HepG2 (cell line): ENCODE data around the gene POLR2J3. TPM values are rescaled to one million over a fixed set of nuclear protein-coding genes. Genes with fewer than 3 reads are reported as not detected.
"Not testable (repeated sequence)": the region's sequence is repeated elsewhere in the genome, so short reads cannot be mapped to it uniquely, and the experiment has no call there.

Source experiments
- ATAC-seq: fragments of 200-7000 bp; cut with Tn5 transposase; 3 replicates; pipeline ENCODE4 v1.9.1; 2020; ENCODE audit warnings: mild to moderate bottlenecking, moderate library complexity
- BruUV-seq: library from RNA; stranded (reverse); fragments of 400-500 nt; replicated peaks from 2 replicates; lab custom pipeline; 2021; lab: Mats Ljungman, UMichigan
- CTCF ChIA-PET: fragments of 300-600 bp; formaldehyde crosslinking; extraction: SDS; loops from one replicate; lab custom pipeline; 2021; ENCODE audit warnings: low total read pairs, inconsistent platforms, low intra/inter-chr PET ratio; lab: Yijun Ruan, JAX
- POLR2A ChIA-PET: fragments of 350-600 bp; sonication (Branson Sonifier 250); formaldehyde crosslinking; loops from one replicate; lab custom pipeline; 2020; ENCODE audit warnings: antibody characterized with exemption, inconsistent platforms; lab: Yijun Ruan, JAX
- DNase-seq: peaks from one replicate; pipeline ENCODE4 v3.0.0-alpha.2; 2015; ENCODE audit warnings: low spot score
- FAIRE-seq: peaks from 3 replicates; lab custom pipeline; 2011; peaks lifted over from hg19 to GRCh38; lab: Jason Lieb, UNC
- H2AFZ ChIP-seq: one replicate; pipeline ENCODE4 v1.6.1; 2011; ENCODE audit warnings: low read length, inconsistent platforms
- H3K27ac ChIP-seq: fragments of 300-600 bp; 3 replicates; pipeline ENCODE4 v1.8.0; 2011; ENCODE audit warnings: mixed run types, mild to moderate bottlenecking, mixed read lengths, low read length, inconsistent platforms; ENCODE audit not compliant: insufficient read depth; ENCODE audit errors: extremely low read length
- H3K27me3 ChIP-seq, 2 experiments: fragments of 200-600 bp in 1 of 2; 2 replicates in 1 of 2; 3 replicates in 1 of 2; pipeline versions ENCODE4 v1.6.0 to v1.8.0; 2011; ENCODE audit warnings: low read length in 2 of 2, mild to moderate bottlenecking in 2 of 2, moderate library complexity in 2 of 2, inconsistent platforms in 1 of 2; ENCODE audit not compliant: insufficient read depth in 2 of 2, control insufficient read depth in 1 of 2
- H3K36me3 ChIP-seq, 2 experiments: fragments of 200-600 bp in 1 of 2; replicated peaks in 1 of 2; 2 replicates in 1 of 2; 3 replicates in 1 of 2; pipeline versions ENCODE4 v1.5.1 to v1.8.0; 2011; ENCODE audit warnings: low read length in 2 of 2, inconsistent platforms in 1 of 2; ENCODE audit not compliant: insufficient read depth in 2 of 2, control insufficient read depth in 1 of 2
- H3K4me1 ChIP-seq: 2 replicates; pipeline ENCODE4 v1.5.1; 2012; ENCODE audit warnings: low read length, inconsistent platforms; ENCODE audit not compliant: insufficient read depth
- H3K4me2 ChIP-seq: 2 replicates; pipeline ENCODE4 v1.6.0; 2011; ENCODE audit warnings: low read depth, low read length, inconsistent platforms
- H3K4me3 ChIP-seq, 3 experiments: fragments of 200-600 bp in 1 of 3; sonication (generic), shearing (Covaris generic) in 1 of 3; replicated peaks in 1 of 3; 2 replicates each; pipeline ENCODE4 v1.5.1; 2011 to 2016; ENCODE audit warnings: low read length in 3 of 3, inconsistent platforms in 2 of 3, low read depth in 2 of 3, mild to moderate bottlenecking in 2 of 3, control low read depth in 1 of 3, mixed read lengths in 1 of 3; ENCODE audit not compliant: insufficient read depth in 1 of 3
- H3K79me2 ChIP-seq: one replicate; pipeline ENCODE4 v1.6.1; 2011; ENCODE audit warnings: low read length, inconsistent platforms; ENCODE audit not compliant: insufficient read depth
- H3K9ac ChIP-seq: 2 replicates; pipeline ENCODE4 v1.6.0; 2011; ENCODE audit warnings: mild to moderate bottlenecking, low read depth, low read length, inconsistent platforms; ENCODE audit not compliant: insufficient read depth
- H3K9me3 ChIP-seq: 2 replicates; pipeline ENCODE4 v1.5.1; 2012; ENCODE audit warnings: mild to moderate bottlenecking, low read length
- H4K20me1 ChIP-seq: 2 replicates; pipeline ENCODE4 v1.6.0; 2011; ENCODE audit warnings: inconsistent platforms, mild to moderate bottlenecking, low read length, moderate library complexity; ENCODE audit not compliant: insufficient read depth
- WGBS: methylation state at CpG from one replicate; pipeline ENCODE4 v1.1.6; 2017; ENCODE audit warnings: low lambda C conversion rate; 5-methylcytosine and 5-hydroxymethylcytosine counted together
- in situ Hi-C: cut with HindIII; loops from 2 replicates; pipeline ENCODE4 v1.10.0; 2017; ENCODE audit warnings: low pct_unique_long_range_greater_than_20kb; ENCODE audit not compliant: extremely low pct_ligation_motif_present
- intact Hi-C: fragments of 100-400 bp; cut with micrococcal nuclease; formaldehyde crosslinking; loops from one replicate; pipeline ENCODE4 v1.10.0; 2022; ENCODE audit not compliant: unreplicated experiment
- polyA plus RNA-seq, 8 experiments: library from polyadenylated mRNA; depleted of rRNA in 3 of 8; stranded (reverse) in 7 of 8; unstranded in 1 of 8; fragments of >200 nt; fragmentation: Illumina TruSeq in 4 of 8; extraction: Trizol in 4 of 8; gene quantifications; 2 replicates each; pipeline versions ENCODE4 v1.2.1 to v1.2.3, GENCODE V29; 2011 to 2016; ENCODE audit warnings: low read depth in 4 of 8, missing spikeins in 1 of 8, mixed read lengths in 1 of 8; ENCODE audit not compliant: insufficient read depth in 1 of 8
- total RNA-seq, 5 experiments: library from RNA; depleted of rRNA; stranded (reverse); fragments of >200 nt; fragmentation: Illumina TruSeq; extraction: Trizol; gene quantifications; 2 replicates each; pipeline ENCODE4 v1.2.3, GENCODE V29; 2016; ENCODE audit warnings: low read depth in 1 of 5

POLR2J3 gene
- total and polyA plus RNA-seq, 2 of the 13 experiments (the other 11 are each of a cell fraction or from before 2014, with no cell fraction given), result 28.0 to 36.5 TPM

GRCh38 chr7:102614873-102615272 is 42.5 kb upstream of the POLR2J3 start:
- ATAC-seq, result peak; percentile 20
- H2AFZ ChIP-seq, CTCF ChIA-PET, H3K27ac ChIP-seq, H3K9ac ChIP-seq, H3K79me2 ChIP-seq, in situ Hi-C loops, H3K27me3 ChIP-seq, BruUV-seq, intact Hi-C loops, FAIRE-seq, DNase-seq, H4K20me1 ChIP-seq, H3K4me2 ChIP-seq, H3K4me1 ChIP-seq, H3K4me3 ChIP-seq, POLR2A ChIA-PET, H3K9me3 ChIP-seq, H3K36me3 ChIP-seq: not testable (repeated sequence)
- no CpG with 5 or more reads among the region's 3 CpGs for WGBS

- H3K27me3 ChIP-seq, H3K9ac ChIP-seq, ATAC-seq, H3K36me3 ChIP-seq, CTCF ChIA-PET, H3K9me3 ChIP-seq, H3K27ac ChIP-seq, DNase-seq, in situ Hi-C loops, H2AFZ ChIP-seq, H4K20me1 ChIP-seq, BruUV-seq, intact Hi-C loops, H3K4me3 ChIP-seq, POLR2A ChIA-PET, H3K4me1 ChIP-seq, H3K4me2 ChIP-seq, H3K79me2 ChIP-seq, FAIRE-seq: not testable (repeated sequence)
- no CpG with 5 or more reads among the region's 4 CpGs for WGBS
These were observed 41.9 kb upstream of the POLR2J3 start for GRCh38 chr7:102614346-102614697.

GRCh38 chr7:102613575-102614345 is 41.4 kb upstream of the POLR2J3 start:
- intact Hi-C loops, H2AFZ ChIP-seq, H3K9ac ChIP-seq, POLR2A ChIA-PET, H4K20me1 ChIP-seq, H3K27ac ChIP-seq, FAIRE-seq, H3K27me3 ChIP-seq, ATAC-seq, H3K4me1 ChIP-seq, in situ Hi-C loops, DNase-seq, H3K79me2 ChIP-seq, H3K9me3 ChIP-seq, H3K4me2 ChIP-seq, BruUV-seq, CTCF ChIA-PET, H3K4me3 ChIP-seq, H3K36me3 ChIP-seq: not testable (repeated sequence)
- WGBS, result 100% methylated on average over 1 of the region's 15 CpGs

- H3K27ac ChIP-seq, H3K4me1 ChIP-seq, H3K9me3 ChIP-seq, H3K79me2 ChIP-seq, H4K20me1 ChIP-seq, CTCF ChIA-PET, in situ Hi-C loops, POLR2A ChIA-PET, H3K27me3 ChIP-seq, H3K4me3 ChIP-seq, H3K36me3 ChIP-seq, ATAC-seq, H3K4me2 ChIP-seq, FAIRE-seq, H2AFZ ChIP-seq, BruUV-seq, H3K9ac ChIP-seq, intact Hi-C loops: not testable (repeated sequence)
- DNase-seq, result peak; percentile 0
- WGBS, result 16% methylated on average over 8 of the region's 10 CpGs
These were observed 39.4 kb upstream of the POLR2J3 start for GRCh38 chr7:102611675-102612325.
